Inferior parietal cortex (tissue), 1 donor: ENCODE data around the gene IMMP1L.

Experiments
- DNase-seq: peaks from one replicate; pipeline ENCODE4 v3.0.0-alpha.2; 2016; ENCODE audit errors: extremely low spot score

Gene IMMP1L

DNA sequence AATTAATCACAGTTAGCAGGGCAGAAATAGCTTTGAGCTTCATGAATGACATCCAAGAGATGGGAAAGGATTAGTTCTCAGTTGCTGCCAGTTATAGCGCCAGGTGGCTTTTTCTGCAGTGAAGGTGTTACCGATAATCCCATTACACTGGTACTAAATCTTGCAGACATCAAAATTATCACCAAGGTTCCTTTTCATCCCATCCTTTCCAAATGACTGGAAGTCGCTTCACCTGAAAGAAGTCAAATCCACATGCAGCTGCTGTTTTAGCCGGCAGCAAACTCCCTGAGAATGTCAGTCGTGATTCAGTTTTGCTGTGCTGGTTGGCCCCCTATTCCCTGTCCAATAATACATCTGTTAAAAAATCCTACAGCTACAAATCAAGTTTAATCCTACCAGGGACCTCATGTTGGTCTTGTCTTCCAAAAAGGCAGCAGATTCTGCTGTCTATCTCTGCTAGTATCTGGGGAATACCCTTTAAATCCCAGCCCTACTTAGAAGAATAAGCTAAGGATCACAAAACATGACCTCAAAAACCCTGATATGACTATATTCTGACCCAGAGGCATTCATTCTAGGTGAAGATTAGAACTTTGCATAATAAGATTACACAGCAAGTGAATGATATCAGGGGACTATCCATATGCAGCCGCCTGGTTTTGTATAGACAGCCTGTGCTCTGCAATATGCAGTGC is 31.7 kb downstream of the IMMP1L start:
- DNase-seq, result no peak

DNA sequence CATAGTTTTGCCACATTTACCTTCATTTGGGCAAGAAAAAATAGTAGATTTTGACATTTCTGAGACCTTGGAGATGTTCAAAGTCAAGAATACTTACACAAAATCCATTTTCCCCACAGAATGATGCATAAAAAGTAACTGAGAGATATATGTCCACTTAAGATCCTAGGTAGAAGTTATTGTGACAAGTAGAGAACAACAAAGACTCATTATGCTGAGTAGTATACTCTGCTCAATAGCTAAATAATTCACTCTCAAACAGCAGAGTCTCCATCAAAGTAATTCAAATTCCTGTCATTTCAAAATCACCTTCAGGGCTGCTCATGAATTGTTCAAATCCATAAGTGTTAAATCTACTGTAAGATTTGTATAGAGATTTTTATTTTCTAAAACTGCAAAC is 35.3 kb downstream of the IMMP1L start:
- DNase-seq, result no peak

DNA sequence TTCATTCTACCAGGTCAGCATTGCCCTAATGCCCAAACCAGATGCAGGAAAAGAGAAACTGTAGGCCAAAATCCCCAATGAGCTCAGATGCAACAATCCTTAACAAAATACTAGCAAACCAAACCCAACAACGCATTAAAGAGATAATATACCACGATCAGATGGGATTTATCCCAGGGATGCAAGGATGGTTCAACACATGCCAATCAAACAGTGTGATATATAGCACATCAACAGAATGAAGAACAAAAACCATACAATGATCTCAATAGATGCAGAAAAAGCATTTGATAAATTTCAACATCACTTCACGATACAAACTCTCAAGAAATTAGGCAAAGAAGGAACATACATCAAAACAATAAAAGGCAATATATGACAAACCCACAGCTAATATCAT is 45.0 kb downstream of the IMMP1L start:
- no peak for DNase-seq

DNA sequence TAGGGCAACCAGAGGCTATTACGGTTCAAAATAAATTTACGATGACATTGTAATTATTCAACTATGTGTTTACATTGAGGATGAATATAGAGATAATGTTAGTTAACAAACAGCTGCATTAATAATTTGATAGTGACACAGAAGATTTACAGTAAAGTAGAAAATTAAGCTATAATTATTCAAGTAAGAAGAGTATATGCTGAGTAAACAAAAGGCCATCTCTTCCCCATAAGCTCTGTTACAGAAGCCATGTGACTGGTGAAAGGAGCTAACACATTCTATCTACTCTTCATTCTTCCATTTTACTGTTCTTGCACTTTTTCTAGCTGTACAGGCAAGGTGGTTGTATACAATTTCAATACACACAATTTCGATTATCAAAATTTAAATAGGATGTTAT is 54.2 kb downstream of the IMMP1L start:
- no peak for DNase-seq

DNA sequence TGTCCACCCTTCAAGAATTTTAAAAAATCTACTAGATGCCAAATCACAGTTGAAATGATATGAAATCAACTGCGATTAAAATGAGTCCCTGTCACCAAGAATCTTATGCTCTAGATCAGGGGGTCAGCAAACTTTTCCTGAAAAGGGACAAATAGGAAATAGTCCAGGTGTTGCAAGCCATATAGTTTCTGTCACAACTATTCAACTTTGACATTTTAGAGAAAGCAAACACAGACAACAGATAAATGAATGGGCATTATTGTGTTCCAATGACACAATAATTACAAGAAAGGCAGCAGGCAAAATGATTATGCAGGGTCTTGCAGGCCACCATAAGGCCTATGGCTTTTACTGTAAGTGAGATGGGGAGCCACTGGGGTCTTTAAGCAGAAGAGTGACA is 58.6 kb downstream of the IMMP1L start:
- no peak for DNase-seq

DNA sequence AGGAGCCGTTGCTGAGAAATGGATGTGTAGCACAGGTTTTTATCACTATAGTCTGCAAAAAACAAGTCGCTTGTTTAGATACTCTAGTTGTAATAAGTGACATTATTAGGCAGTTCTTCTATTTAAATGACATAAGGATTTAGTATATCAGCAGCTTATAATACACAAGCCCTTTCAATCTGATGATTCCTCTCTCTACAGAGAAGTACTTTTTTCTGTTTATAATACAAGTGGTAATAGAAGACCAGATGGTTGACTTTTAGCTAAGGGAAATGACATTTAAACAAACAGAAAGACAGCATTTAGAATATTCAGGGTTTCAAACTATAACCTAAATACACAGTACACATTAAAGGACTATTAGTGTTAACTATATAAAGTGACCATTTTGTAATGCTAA is 60.4 kb downstream of the IMMP1L start:
- DNase-seq, result no peak

DNA sequence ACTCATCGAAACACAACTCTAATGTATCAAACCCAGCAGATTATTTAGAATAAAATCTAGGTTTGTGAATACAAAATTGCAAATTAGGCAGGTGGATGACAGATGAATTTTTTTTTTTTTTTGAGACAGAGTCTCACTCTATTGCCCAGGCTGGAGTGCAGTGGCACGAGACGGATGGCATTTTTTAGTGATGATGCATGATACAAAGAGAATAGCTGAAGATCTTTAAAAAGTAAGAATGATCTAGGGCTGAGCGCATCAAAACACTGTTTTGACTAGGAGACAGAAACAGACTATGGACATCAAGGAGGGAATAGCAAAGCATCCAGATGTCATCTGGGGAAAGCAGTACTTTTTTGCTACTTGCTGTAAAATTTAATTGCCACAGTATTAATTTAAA is 63.8 kb downstream of the IMMP1L start:
- DNase-seq, result no peak

DNA sequence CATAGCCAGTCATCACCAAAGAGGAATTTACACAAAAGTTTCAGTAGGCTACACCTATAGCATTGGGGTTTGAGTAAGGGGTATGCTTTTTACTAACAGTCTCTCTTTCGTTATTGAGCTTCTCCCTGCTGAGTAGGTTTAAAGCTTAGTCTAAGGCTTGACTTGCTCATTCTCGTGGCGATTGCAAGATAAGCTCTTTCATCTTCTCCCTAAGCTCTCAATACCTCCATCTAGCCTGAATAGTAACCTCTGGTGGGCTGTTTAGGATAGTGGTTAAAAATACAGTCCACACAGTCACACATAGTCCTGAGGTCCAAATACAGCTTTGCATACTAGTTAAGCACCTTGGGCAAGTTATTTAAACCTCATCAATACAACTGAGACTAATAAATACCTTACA is 65.6 kb downstream of the IMMP1L start:
- DNase-seq, result no peak

DNA sequence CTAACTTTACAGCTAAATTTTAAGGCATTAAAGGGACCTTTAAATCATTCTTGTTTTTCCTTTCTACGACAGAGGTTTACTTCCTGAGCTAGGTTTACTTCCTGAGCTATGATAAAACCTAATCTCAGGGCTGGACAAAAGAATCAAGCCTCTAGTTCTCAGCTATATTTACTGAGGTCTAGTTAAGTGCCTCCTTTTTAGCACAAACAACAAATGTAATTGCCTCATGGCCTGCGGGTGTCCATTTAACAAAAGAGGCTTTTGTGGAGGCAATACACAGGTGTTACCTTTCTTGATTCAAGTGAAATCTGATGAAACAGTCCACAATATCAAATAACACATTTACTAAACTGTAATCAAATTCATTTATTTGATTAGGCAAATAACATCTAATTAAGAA is 67.3 kb downstream of the IMMP1L start:
- DNase-seq, result no peak

DNA sequence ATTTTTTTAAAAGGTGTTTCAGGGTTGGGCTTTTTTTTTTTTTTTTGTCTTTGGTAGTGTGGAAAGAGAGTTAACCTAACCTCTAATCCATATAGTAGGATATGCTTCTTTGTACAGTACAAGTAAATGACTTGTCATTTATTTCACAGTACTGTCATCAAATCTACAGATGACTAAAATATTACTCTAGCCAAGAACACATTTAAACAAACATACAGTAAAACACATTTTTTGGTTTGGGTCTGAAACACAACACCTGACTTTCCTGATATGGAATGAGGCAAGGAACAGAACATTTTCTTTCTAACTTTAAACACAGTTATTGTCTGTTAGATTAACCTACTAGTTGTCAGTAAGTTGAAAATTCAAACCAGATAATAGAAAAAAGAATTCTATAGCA is 68.1 kb downstream of the IMMP1L start:
- no peak for DNase-seq

DNA sequence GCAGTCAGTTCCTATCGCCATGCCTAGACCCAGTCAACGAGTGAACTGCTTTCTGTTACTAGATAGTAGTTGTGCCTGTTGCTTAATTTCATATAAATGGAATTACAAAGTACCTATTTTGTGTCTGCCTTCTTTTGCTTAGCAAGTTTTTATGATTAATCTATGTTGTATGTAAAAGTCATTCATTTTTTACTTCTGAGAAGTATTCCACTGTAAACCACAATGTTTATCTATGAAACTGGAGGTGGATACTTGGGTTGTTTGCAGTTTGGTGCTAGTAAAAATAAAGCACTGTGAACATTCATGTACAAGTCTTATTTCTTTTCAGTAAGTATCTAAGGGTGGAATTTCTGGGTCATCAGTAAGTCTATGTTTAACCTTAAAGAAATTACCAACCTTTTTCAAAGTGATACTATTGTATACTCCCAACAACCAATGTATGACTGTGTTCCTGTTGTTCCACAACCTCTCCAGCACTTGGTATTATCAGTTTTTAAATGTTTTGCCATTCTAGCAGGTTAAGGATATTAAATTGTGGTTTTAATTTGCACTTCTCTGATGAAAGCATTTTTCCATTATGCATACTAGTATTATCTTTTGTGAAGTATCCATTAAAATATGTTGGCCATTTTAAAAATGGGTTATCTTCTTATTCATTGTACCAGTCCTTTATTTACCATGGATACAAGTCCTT is 71.5 kb downstream of the IMMP1L start:
- no peak for DNase-seq

DNA sequence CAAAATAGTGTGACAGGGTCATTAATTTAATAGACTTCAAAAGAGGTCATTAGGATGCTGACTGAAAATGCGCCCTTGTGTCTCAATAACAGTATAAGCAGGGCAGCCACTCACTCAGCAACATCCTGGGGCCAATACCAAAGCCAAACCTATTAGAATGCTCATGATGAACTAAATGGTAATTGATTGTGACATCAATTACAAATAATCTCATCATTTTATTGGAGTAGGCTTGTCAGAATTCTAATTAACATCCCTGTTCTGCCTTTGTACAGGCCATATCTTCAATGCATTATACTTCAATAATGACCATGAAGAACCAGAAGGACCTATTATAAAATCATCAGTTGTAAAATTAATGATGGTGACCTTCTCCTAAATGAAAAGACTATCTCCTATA is 75.6 kb downstream of the IMMP1L start:
- no peak for DNase-seq

DNA sequence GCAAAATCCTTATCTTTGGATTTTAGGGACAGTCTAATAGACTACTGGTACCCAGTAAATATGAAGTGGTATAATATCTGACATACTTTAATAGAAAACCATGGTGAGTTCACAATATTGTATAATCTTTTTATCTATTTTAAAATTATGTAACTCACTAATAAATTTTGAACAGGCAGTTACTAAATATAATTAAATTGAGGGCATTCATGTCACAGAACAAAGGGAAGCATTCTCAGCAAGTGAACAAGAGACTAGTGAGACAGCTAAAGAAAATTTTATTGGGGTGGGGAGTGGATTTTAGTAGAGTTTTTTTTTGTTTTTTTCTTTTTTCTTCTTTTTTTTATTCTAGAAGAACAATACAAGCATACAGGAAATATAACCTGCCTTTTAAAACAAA is 84.8 kb downstream of the IMMP1L start:
- DNase-seq, result no peak

DNA sequence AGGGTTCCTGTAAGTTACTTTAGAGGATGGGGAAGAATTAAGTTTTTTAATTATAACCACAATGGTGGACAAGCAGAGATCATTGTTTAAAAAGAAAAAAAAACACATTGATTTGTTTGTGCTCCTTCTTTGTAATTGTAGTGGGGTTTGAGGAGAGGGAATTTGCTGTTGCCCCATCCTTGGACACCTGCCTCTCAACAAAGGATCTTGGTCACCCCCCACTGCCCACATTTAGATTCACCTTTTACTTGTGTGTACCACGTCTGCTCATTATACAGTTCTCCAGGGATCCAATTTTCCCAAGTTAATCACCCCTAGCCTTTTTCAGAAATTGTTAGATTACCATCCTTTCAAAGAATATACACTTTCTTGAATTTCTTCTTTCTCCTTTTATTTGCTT is 86.7 kb downstream of the IMMP1L start:
- no peak for DNase-seq

DNA sequence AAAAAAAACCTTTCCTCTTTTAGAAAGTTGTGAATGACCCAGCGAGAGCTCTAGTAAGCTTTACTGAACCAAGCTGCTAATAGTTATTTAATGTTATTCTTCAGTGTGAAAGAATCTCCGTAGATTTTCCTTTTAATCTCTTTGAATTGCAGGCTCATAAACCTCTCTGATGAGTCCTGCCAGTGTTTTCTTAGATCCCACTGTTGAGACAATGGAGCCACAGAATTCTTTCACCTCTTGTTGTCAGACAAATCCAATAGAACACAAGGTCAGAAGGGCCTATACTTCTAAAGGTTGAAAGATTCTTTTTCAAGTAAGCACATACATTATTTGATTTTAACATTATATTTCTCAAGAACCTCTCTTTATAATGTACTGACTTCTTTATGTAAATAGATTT is 87.6 kb downstream of the IMMP1L start:
- DNase-seq, result no peak

DNA sequence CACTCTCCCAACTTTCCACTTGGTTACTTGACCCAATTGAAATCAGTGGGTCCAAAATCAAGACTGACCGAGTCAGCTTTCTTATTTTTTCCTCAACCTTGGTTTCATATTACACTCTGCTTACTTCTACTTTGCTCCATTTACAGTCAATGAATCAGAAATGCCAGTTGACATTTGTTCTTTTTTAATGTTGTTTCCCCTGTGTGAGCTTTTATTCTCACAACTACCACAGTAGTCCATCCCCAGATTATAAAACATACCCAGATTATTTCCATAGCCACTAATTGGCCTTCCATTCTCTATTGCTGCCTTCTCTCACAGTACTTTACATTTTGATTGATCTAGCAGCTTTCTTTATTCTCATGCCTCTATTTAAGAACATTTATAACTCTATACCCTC is 89.8 kb downstream of the IMMP1L start:
- no peak for DNase-seq

DNA sequence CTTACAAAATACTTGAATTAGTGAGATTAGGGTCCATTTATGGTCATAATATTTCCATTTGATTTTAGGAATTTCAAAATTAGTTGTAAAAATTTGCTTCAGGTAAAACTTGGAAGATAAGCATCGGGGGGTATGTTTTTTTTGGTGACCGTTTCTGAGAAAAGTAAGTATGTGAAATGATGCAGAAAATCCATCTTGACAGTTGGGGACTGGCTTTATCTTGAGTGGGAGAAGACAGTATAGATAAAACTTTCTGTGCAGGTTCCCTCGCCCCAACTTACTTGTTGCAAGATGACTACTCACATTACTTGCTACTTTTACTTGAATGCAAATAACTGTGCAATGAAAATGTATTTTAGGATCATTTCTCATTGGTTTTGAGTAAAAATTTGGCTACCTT is 90.3 kb downstream of the IMMP1L start:
- no peak for DNase-seq

DNA sequence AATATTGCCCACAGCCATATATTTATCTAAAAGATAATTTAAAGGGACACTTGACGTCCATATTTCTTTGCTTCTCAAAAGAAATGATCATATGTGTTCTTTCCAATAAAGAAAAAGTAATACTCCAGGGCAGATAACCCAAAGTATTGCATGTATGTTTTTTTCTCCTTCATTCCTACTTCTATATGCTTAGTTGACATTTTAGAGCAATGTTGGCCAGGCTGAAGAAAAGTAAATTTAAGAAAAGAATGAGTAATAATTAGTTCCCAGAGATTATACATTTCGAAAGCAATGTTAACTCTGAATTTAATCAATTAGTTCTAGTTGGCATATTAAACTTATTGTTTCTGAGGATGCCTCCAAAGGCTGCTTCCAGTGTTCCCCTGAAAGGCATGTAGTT is 91.6 kb downstream of the IMMP1L start:
- no peak for DNase-seq

DNA sequence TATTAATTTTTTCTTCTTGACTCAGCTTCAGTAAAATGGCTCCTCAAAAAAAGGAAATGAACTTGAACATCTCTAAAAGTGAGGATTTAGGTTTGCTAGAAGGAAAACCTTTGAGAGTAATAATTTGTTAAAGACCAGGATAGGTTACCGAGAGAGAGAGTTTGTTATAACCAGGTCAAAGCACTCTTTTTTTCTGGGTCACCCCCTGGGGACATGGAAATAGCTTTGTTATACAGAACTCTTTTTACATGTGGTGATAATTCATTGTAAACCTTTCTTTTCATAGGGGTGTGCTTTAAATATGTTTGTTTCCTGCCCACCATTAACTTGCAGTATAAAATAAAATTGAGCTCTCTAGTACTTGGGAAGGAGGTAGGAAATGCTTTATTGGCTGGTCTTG is 92.1 kb downstream of the IMMP1L start:
- no peak for DNase-seq

DNA sequence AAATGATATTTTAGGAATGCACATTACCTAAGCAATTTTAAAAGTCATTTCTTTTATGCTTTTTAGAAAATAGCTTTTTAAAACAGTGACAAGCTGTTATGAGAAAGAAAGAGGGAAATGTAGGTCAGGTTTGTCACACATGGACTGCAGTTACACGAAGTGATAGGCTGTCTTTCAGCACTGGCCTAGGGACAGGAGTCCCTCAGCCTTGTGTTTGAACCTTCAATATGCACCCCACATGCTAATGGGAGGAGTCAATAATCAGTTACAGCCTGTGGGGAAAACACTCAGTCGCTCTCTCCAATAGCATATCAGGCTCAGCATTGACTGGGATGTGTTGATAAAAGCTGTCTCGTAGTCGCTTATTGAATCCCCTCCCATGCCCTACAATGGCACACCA is 94.0 kb downstream of the IMMP1L start:
- DNase-seq, result no peak

DNA sequence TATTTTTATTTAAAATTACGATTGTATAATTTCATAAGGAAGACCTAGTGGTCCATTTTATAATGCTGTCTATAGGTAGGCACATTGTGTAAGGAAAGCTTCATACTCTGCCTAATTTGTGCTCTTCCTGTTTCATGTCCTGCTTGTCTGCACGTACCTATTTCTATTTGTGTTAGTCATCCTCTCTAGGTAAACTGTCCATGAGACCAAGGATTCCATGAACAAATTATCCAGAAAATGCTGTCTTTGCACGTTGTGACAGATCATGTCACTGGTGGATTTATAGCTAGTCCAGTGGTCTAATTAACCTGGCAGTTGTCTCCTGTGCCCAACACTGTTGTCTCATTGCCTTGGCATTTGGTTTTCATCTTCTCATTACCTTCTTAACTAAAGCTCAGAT is 95.1 kb downstream of the IMMP1L start:
- DNase-seq, result no peak

DNA sequence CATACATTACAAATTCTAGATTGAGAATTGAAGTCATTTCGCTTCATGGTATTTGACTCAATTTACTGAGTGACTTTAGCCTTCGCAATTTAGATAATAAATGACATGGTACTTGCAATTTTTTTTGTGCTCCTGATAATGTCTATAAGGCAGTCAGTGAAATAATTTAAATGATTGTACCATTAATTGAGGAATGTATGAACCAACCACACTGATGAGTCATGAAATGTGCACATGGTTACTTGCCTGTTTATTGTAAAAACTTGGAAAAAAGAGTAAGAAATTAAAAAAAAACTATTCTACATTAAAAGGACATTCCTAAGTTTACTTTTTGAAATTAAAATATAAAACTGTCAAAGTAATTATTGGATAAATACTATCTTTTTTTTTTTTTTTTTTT is 96.5 kb downstream of the IMMP1L start:
- DNase-seq, result no peak

DNA sequence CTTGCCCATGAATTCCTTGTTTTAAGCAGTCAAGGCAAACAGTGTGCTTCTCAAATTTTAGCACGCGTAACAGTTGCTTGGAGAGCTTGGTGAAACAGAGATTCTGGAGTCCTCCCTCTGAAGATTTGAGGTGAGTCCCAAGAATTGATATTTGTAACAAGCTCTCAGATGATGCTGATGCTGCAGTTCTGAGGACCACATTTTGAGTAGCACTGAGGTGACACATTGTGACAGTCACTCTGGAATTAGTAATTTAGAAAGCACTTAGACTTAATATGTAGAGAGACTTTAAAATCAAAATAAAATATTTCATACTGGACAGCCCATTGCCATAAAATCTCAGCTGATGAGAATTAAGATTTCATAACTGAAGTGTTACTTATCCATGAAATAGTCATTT is 101.2 kb downstream of the IMMP1L start:
- no peak for DNase-seq

DNA sequence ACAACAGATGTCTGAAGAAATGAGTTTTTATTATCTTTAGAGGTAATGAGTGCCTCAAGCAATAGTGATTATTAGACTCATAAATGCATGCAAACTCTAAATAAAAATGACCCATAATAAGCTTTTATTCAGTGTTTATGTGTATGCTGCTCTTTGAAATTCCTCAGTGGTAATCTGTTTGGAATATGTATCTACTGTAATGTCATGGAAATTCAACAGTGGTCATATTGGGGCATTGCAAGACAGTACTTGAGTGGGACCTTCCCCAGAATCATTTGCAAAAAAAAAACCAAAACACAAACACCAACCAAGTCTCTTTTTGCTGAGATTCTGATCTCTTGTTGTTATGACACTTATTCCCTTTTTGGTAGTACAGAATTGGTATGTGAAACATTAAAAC is 104.8 kb downstream of the IMMP1L start:
- no peak for DNase-seq
